GM21528 (cell line): ENCODE data around the gene SLC44A3.
"Not testable (repeated sequence)": the region's sequence is repeated elsewhere in the genome, so short reads cannot be mapped to it uniquely, and the experiment has no call there.

ENCODE experiments used
- ATAC-seq: cut with Tn5 transposase; IDR thresholded peaks from one replicate; pipeline ENCODE4 v1.9.1; 2021; ENCODE audit warnings: mild to moderate bottlenecking, moderate library complexity; ENCODE audit not compliant: unreplicated experiment, low FRiP score

Gene SLC44A3

DNA sequence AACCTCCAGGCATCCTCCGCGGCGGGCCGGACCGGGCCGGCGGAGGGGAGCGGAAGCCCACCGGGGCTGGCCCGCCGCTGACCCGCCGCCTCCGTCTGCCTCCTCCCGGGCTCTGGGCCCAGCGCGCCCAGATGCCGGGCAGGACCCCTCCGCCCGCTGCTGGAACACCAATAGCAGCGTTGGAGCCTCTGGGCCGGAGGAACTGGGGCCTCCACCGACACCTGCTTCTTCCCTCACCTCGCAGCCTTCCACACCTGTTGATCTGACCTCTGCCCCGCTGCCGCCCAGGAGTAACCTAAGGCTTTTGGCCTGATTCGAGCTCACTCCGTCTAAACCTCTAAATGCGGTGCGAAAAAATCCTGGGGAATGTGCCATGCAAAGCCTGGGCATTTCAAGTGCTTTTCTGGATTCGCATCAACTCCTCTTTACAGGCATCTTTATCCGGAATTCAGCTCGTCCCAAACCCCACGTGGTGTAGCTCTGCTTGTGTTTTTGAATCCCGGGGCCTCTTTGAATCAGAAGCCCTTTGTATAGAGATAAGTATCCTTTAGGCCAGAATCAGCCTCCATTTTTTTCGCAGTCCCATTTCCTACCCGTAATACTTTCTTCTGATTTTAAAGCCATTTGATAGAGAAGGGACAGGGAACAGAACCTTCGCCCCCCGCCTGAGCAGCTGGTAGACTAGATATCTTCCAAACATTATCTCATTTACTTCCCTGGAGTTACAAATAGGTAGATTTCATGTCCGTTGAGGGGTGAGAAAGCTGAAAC is 107.4 kb downstream of the SLC44A3 start:
- no peak for ATAC-seq

DNA sequence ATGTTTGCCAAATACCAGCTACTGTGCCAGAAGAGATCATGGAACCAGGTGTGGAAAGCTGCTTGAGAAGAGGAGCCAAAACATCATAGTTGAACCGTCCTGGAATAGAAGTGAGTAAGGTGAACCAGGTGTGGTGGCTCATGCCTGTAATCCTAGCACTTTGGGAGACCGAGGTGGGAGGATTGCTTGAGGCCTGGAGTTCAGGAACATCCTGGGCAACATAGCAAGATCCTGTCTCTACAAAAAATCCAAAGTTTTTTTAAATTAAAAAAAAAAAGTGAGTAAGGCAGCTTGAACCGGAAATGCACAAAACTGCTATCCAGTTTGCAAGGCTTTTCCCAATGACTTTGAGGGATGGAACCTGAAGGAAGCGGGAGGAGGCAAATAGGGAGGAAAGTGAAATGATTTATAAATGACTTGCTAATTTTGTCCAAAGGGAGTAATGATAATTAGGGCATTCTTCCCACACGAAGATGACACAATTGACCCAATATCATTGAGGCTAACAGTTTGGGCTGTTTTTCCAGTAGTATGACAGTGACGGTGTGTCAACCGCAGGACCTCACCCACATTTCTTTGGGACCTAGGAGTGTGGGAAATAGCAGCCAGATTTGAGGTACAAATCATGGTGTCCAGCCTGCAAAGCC is 108.3 kb downstream of the SLC44A3 start:
- ATAC-seq = no peak

DNA sequence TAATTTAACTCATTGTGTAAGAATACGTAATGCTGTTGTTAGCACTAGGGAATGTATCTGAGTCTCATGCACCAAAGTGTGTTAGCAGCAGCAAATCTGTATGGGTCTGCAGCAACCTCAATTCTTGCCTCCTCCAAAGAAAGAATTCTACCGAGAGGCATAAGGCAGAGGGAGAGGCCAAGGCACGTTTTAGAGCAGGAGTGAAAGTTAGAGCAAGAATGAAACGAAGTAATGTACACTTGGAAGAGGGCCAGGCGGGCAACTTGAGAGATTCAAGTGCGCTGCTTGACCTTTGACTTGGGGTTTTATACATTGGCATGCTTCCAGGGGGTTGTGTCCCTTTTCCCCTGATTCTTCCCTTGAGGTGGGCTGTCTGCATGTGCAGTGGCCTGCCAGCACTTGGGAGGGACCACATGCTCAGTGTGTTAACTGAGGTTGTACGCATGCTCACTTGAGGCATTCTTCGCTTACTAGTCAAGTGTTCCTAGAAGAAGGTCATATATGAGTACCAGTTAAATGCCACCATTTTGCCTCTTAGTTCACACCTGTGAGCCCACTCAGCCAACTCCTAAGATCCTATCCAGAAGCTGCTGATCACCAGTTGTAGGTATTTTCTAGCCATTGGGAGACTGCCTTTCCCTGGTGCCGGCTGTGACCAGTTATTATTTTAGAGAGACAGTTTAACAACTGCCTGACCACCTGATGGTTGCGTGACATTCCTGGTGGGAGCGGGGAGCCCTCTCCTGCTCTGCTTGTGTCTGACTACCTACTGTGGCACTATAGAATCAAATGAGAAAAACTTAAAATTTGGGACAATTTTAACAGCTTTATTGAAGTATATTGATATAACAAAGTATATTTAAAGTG is 109.4 kb downstream of the SLC44A3 start:
- no peak for ATAC-seq

DNA sequence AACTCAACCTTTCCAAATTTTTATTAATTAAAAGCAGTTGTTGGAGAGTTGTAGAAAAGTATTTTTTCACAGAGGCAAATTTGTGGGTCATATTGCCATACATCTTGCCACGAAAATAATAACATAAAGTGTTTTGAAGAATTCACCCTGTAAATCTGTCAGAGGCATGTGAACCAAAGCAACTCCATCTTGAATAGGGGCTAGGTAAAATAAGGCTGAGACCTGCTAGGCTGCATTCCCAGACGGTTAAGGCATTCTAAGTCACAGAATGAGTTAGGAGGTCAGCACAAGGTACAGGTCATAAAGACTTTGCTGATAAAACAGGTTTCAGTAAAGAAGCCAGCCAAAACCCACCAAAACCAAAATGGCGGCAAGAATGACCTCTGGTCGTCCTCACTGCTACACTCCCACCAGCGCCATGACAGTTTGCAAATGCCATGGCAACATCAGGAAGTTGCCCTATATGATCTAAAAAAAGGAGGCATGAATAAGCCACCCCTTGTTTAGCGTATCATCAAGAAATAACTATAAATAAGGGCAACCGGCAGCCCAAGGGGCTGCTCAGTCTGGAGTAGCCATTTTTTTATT is 111.2 kb downstream of the SLC44A3 start:
- no peak for ATAC-seq

- no peak for ATAC-seq
Measured at GRCh38 chr1:94934551-94934950, 114.4 kb downstream of the SLC44A3 start.

GRCh38 chr1:94935034-94935433 is 114.9 kb downstream of the SLC44A3 start:
- ATAC-seq = no peak

- no peak for ATAC-seq
Measured at GRCh38 chr1:94935476-94935875, 115.3 kb downstream of the SLC44A3 start.

GRCh38 chr1:94936861-94937620 is 116.9 kb downstream of the SLC44A3 start:
- no peak for ATAC-seq

- no peak for ATAC-seq
Measured at GRCh38 chr1:94937820-94938219, 117.7 kb downstream of the SLC44A3 start.

GRCh38 chr1:94940738-94941137 is 120.6 kb downstream of the SLC44A3 start:
- ATAC-seq = no peak

- not testable (repeated sequence) for ATAC-seq
Measured at GRCh38 chr1:94941480-94941879, 121.3 kb downstream of the SLC44A3 start.

GRCh38 chr1:94942171-94943128 is 122.3 kb downstream of the SLC44A3 start:
- ATAC-seq = no peak
